Stimulated activated CD8-positive, alpha-beta memory T cell treated with anti-CD3 and anti-CD28 coated beads, Interleukin-4, amount 100 ng/mL, for 1 hour (primary cell): ENCODE data around the gene DGKI.

Experiments
- DNase-seq, 2 donors: peaks; one replicate each; pipeline ENCODE4 v3.0.0-alpha.2; 2020; ENCODE audit warnings: low read depth in 2 of 2, low spot score in 1 of 2

DGKI gene

GRCh38 chr7:137381045-137381444 is 465.7 kb downstream of the DGKI start:
- no peak for DNase-seq

- DNase-seq = no peak
These were observed 473.3 kb downstream of the DGKI start for GRCh38 chr7:137373507-137373906.

DNA sequence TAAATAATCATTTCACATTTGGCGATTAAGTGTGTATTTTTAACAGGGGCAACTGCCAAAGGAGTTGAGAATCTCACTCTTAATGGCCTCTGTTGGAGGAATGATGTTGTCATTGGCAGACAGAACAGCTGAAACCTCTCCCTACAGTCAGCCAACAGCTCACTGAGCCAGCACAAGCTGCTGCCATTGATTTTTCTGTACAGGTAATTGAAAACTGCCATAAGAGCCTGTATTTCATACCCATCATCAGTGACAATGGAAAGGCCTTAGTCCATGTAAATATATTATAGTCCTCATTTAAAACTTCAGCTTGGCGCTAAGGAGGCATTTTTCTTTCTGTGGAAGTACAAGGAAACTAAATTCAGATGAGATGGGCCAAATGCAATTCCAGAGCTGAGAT is 475.2 kb downstream of the DGKI start:
- no peak for DNase-seq

- DNase-seq = no peak
These were observed 479.8 kb downstream of the DGKI start for GRCh38 chr7:137366995-137367394.

DNA sequence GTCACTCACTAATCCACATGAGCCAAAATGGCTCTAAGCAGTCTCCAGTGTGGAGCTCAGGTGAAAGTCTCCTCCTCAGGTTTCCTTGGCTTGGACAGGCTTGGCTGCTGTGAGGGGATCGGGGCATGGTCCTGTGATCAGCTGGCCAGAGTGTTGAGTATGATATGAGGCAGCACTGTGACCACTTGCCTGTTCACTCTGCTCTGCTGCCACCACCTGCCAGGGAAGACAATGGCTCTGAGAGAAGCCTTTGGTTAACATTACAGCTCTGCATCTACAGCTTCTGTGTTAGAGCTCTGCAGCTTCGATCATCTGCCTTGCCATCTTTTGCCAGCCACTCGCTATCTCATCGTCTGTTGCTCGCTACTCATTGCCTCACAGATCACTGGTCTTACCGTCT is 483.1 kb downstream of the DGKI start:
- no peak for DNase-seq

DNA sequence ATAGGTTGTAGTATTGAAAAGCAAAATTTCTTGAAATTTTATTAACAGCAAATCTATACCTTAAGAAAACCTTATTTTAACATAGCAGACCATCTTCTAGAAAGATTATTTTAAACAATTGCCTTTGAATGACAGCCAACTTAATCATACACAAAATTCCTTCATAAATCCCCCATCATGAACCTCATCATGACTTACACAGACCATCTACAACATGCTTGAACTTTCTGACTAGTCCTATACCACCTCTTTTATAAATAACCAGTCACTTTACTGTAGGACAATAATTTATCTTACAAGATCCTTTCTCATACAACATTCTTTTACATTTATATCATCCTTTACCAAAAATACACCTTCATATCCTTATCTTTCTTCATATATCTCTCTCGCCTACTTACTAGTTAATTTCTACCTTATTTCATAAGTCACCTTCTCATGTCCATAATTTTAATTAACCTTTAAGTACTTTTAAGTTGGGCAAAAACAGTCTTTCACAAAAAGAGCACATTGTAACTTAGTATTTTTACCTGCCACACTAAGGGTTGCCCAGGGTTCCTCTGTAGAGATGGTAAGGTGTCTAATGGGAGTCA is 486.6 kb downstream of the DGKI start:
- DNase-seq = no peak

DNA sequence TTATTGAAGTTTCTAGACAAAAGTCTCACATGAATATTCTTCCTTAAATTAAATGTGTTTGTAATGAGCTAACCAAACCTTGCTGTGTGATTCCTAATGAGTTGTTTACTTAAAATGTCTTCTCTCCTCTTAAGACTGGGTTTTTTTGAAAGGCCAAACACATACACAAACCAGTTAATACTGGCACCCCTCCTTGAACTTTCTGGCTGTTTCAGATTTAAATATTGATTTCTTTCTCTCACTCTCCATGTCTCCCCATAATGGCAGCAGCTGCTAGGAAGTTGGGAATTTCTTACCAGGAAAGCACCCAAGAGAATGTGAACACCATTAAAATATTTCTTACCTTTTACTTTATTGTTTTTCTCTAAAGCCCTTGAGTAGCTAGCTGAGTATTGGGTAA is 491.8 kb downstream of the DGKI start:
- no peak for DNase-seq

DNA sequence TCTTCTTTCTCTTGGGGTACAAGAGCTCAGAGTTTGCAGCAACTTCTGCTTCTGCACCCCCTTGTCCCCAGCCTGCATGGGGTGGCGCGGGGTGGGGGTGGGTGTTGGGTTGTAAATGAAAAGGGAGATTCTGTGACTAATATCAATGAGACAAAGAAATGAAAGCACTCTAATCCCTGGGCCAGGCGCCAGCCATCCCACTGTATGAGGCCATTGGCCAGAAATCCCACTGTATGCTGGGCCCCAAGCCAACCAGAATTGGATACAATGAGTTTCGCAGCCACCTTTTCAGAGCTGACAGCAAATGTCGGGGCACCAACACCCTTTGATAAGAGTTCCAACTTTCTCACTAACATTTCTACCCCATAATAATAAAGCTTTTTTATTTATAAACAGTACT is 492.4 kb downstream of the DGKI start:
- no peak for DNase-seq

DNA sequence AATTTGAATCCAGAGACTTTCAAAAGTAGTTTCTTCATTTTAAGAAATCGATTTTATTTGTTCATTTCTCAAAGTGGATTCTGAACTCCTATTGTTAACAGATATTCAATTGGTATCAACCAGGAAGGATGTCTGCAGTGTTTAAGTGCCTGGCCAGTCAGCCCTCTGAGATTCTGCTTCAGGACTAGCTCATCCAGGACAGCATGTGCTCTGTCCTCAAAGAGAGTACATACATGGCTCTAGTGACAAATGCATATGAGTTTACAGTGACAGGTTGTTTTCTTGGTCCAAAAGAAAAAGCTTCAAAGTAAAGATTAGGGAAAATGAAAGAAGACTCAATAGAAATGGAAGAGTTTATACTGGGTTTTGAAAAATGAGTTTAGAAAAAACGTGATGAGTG is 494.8 kb downstream of the DGKI start:
- DNase-seq = no peak

GRCh38 chr7:137345799-137346449 is 500.9 kb downstream of the DGKI start:
- no peak for DNase-seq

GRCh38 chr7:137343281-137343841 is 503.4 kb downstream of the DGKI start, which contains the start of gene PTN:
TSS of gene PTN (minus strand) at chr7:137343733. CDS start at chr7:137254973, 88,760 bp downstream.
- DNase-seq = no peak

DNA sequence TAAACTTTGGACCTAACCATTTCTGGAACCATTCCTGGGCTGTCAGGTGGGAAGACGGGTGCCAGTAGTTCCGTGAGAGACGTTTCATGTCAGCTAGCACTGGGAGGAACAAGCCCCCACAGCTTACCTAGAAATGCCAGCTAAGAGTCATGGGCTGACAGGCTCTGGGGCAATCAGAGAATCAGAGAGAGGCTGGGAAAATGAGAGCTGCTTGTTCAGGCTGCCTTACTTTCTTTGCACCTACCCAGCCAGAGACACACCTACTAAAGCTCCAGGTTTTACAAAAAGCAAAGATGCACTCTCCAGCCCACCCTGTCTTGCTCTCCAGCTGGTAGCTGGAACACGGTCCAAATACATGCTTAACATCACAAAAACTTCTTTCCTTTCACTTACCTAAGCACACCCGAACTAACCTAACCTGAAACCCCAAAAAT is 503.9 kb downstream of the DGKI start:
- DNase-seq = no peak

- no peak for DNase-seq
These were observed 504.5 kb downstream of the DGKI start for GRCh38 chr7:137342265-137342664.

GRCh38 chr7:137337902-137338301 is 508.9 kb downstream of the DGKI start:
- no peak for DNase-seq

DNA sequence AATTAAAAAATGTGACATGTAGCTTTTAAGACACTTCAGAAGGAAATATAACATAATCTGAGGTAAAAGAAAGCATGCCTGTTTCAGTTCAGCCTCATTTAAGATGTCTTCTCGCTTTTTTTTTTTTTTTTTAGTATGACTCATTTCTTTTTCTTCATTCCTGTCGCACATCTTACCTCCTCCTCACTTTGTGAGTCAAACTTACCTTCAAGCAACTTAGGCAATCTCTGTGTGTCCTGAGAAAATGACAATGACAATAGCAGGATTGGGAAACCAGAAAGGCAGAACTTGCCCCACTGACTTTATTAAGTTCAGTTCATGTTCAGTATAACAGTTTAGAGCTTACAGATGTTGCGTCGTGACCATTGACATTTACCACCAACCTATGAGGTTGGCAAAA is 511.0 kb downstream of the DGKI start:
- no peak for DNase-seq

GRCh38 chr7:137331378-137331777 is 515.4 kb downstream of the DGKI start:
- DNase-seq = no peak
